ENCODE results near the gene ZNF30. TPM values are rescaled to one million over a fixed set of nuclear protein-coding genes. Genes with fewer than 3 reads are reported as not detected.

ZNF30 gene
- total RNA-seq, 1 donor from 2014 or later: 6.9 TPM

DNA sequence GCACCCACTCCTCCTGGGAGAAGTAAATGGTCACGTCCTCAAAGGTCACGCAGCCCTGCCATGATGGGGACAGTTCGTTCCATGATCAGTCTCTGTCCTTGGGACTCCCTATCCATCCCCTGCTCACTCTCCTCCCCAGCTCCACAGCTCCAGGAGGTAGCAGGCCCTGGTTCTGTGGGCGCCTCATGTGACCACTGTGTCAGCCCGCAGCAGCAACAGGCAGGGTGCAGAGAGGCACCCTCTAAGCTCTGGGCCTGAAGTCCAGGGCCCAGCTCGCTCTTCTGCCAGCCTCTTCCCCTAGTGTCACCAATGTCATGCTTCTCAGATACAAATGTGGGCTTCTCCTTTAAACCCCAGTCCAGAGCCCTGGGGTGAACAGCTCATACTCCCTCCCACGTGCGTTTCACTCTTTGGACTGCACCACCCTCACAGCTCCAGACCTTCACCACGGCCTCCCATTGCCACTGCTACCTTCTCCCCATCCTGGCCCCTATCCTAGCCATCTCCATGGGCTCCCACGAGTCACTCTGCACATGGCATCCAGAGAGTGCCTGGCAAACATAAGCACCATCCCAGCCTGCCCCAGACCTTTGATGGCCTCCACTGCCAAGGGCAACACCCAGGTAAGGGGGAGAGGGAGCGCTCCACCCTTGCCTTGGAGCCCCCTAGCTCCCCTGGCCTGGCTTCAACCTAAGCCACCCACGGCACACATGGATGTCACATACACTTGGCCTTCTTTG lies 34.4 kb downstream of the ZNF30 start:
- no peak overlapping the region for H3K27ac Mint-ChIP-seq
- peaks cover 63% of the 10 kb centered on the region for H3K36me3 Mint-ChIP-seq
- TF ChIP-seq, protein P1, sequence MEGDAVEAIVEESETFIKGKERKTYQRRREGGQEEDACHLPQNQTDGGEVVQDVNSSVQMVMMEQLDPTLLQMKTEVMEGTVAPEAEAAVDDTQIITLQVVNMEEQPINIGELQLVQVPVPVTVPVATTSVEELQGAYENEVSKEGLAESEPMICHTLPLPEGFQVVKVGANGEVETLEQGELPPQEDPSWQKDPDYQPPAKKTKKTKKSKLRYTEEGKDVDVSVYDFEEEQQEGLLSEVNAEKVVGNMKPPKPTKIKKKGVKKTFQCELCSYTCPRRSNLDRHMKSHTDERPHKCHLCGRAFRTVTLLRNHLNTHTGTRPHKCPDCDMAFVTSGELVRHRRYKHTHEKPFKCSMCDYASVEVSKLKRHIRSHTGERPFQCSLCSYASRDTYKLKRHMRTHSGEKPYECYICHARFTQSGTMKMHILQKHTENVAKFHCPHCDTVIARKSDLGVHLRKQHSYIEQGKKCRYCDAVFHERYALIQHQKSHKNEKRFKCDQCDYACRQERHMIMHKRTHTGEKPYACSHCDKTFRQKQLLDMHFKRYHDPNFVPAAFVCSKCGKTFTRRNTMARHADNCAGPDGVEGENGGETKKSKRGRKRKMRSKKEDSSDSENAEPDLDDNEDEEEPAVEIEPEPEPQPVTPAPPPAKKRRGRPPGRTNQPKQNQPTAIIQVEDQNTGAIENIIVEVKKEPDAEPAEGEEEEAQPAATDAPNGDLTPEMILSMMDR (conservative IDR thresholded peaks at IDR 0.05): no peak
- peak overlapping the region; percentile 12 for H3K4me3 Mint-ChIP-seq
- H3K27me3 Mint-ChIP-seq: no peaks in the 10 kb centered on the region
- DNase-seq (ENCODE audit: extremely low spot score, unreplicated experiment): peak; percentile 54
- H3K9me3 Mint-ChIP-seq: peaks cover 14% of the 10 kb centered on the region
- peaks cover 16% of the 10 kb centered on the region for H3K4me1 Mint-ChIP-seq (ENCODE audit: unreplicated experiment)

DNA sequence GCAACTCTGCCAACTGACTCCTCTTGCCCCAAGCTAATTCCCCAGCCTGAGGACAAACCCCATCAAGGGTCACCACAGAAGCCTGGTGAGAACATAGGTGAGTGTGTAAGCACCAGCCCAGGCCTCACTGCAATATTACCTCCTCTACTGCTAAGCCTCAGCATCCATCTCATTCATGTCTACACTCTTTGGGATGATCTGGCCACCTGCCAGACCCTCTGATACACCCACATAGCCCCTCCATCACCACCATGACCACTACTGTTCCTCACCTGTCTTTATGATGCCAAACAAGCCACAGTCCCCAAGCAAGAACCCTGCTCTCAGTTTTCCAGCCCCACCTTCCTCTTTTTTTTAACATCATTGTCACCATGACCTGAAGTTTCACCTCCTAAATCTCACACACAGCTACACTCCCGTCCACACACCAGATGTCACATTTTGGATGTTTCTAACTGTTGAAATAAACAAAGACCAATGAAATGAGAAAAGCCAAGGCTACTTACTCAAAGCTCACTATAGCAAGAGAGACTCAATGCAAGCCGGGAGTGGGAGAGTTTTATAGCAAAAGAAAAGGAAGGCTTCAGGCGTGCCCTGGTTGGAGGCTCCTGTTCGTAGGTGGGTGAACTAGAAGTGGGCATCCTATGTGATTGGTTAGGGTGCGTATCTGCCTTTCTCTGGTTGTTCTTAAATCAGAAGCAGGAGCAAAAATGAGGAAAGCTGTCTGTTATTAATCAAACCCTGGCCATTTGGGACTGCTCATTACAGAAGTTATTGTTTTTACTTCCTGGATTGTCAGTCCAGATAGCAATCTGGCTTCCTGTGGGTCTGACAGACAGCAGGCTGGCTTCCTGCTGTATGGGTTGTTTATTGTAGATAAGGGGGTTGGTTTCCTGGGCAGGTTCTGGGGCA lies 35.3 kb downstream of the ZNF30 start:
- H3K36me3 Mint-ChIP-seq: peaks cover 55% of the 10 kb centered on the region
- no peak overlapping the region for H3K27ac Mint-ChIP-seq
- TF ChIP-seq, protein P1 (conservative IDR thresholded peaks at IDR 0.05): no peak
- H3K4me1 Mint-ChIP-seq (ENCODE audit: unreplicated experiment): peaks cover 16% of the 10 kb centered on the region
- peak; percentile 39 for DNase-seq (ENCODE audit: extremely low spot score, unreplicated experiment)
- no peaks in the 10 kb centered on the region for H3K27me3 Mint-ChIP-seq
- H3K4me3 Mint-ChIP-seq: peak overlapping the region; percentile 89
- H3K9me3 Mint-ChIP-seq: peaks cover 9% of the 10 kb centered on the region

DNA sequence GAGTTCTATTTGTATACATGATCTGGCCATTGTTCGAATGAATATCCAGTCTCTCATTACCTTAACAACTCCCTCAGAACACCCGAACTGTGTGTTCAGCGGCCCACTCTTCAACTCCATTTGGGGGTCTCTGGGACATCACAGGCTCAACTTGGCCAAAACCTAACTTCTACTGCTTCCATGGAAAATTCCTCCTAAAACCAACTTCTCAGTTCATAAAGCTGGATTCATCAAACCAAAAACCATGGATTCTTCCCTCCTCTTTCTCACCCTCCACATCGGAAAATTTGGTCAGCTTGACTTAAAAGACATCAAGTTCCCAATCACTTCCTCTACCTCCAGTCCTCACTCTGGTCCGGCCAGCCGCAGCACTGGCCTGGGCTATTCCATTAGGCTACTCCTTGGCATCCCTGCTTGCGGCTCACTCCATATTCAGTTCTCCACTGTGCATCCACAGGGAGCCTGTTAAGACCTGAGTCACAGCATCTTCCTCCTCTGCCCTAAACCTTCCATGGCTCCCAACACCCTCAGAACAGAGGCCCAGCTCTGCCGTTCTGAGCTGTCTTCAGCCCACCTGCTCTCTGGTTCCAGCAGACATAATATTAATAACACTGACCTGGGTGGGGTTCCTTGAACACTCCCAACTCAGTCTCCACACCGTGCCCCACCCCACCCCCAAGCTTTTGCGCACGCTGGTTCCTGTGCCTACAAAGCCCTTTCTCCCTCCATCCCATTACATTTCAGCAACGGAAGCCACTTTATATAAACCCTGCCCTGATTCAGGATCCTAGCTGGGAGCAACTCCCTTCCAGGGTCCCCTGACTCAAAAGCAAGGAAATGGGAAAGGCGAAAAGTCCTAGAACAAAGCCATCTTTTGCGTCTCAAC lies 36.2 kb downstream of the ZNF30 start:
- TF ChIP-seq, protein P1 (conservative IDR thresholded peaks at IDR 0.05): no peak
- Mint-ChIP-seq H3K27ac (peak overlapping the region; percentile 45), H3K4me3 (peak overlapping the region; percentile 89), H3K9me3 (peaks cover 6% of the 10 kb centered on the region), H3K27me3 (peaks cover 1% of the 10 kb centered on the region), H3K4me1 (ENCODE audit: unreplicated experiment) (peaks cover 16% of the 10 kb centered on the region), H3K36me3 (peaks cover 47% of the 10 kb centered on the region)
- DNase-seq (ENCODE audit: extremely low spot score, unreplicated experiment): peak; percentile 57

DNA sequence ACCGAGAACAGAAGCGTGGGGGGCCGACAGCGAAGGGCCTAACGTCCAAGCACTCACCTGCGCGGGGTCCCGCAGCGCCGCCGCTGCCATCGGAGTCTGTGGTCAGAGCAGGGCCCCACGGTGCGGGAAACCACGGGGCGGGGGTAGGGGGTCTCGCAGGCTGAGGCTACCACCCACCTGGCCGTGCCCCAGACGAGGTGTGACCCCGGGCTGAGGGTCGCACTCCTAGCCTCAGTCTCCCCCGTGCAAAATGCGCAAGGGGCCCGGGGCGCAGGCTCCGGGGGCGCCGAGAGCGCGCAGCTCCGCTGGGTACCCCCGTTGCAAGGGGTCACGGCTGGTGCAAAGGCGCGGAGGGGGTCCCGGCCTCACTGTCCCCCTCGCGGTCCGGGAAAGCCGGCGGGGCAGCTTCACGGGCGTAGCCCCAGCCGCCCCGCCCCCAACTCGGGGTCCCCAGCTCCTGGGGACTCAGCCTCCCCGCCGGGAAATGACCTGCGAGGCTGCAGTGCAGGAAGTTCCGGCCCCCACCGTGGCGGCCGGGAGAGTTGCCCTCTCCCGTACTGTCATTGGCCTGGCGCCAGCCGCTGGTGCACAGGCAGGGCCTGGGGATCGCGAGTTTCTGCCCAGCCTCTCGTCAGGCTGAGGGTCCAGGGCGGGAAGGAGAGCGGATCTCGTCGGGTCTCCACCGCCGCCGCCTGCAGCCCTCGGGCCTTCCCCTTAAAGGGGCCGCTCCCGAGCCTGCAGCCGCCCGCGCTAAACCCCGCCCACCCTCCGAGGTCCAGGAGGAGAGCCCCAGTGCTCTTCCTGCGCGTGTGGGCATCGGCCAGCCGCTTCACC lies 37.1 kb downstream of the ZNF30 start, which contains the start of gene ZNF792:
Gene ZNF792 (minus strand): TSS at position 657 of the 834 bp plus-strand sequence. CDS start 567 bp downstream, at position 90.
- peaks cover 38% of the 10 kb centered on the region for H3K36me3 Mint-ChIP-seq
- H3K4me1 Mint-ChIP-seq (ENCODE audit: unreplicated experiment): peaks cover 16% of the 10 kb centered on the region
- H3K27me3 Mint-ChIP-seq: peaks cover 5% of the 10 kb centered on the region
- H3K9me3 Mint-ChIP-seq: peaks cover 10% of the 10 kb centered on the region
- H3K27ac Mint-ChIP-seq: peak within 1 kb of the TSS; percentile 45
- peak within 1 kb of the TSS; percentile 89 for H3K4me3 Mint-ChIP-seq
- TF ChIP-seq, protein P1 (conservative IDR thresholded peaks at IDR 0.05): no peak
- peak; percentile 79 for DNase-seq (ENCODE audit: extremely low spot score, unreplicated experiment)

All from type B pancreatic cell (in vitro differentiated cells).